Lung (tissue), 12 donors: ENCODE measurements around the gene TRPC4AP. TPM values are rescaled to one million over a fixed set of nuclear protein-coding genes. Genes with fewer than 3 reads are reported as not detected.

ENCODE experiments used
- ATAC-seq: fragments of 200-7000 bp; cut with Tn5 transposase; one replicate; pipeline ENCODE4 v1.9.1; 2020; ENCODE audit warnings: moderate number of reproducible peaks; ENCODE audit not compliant: insufficient read depth, low FRiP score
- DNase-seq, 3 donors: peaks; one replicate each; pipeline ENCODE4 v3.0.0-alpha.2; 2013 to 2017
- H3K27ac ChIP-seq, 2 donors: one replicate each; pipeline ENCODE4 v1.5.1; 2013; ENCODE audit warnings: mild to moderate bottlenecking in 2 of 2, moderate library complexity in 2 of 2, control low read depth in 1 of 2, inconsistent platforms in 1 of 2, low read depth in 1 of 2, low read length in 1 of 2
- H3K27me3 ChIP-seq, 3 donors: one replicate each; pipeline ENCODE4 v1.5.1; 2013; ENCODE audit warnings: low read length in 2 of 3; ENCODE audit not compliant: control insufficient read depth in 3 of 3, insufficient read depth in 3 of 3
- H3K36me3 ChIP-seq, 4 donors: one replicate each; pipeline ENCODE4 v1.5.1; 2013; ENCODE audit warnings: low read length in 4 of 4, mild to moderate bottlenecking in 1 of 4, moderate library complexity in 1 of 4; ENCODE audit not compliant: control insufficient read depth in 4 of 4, insufficient read depth in 4 of 4
- H3K4me1 ChIP-seq, 5 donors: one replicate each; pipeline ENCODE4 v1.5.1; 2013; ENCODE audit warnings: low read length in 5 of 5, mild to moderate bottlenecking in 2 of 5, moderate library complexity in 1 of 5; ENCODE audit not compliant: control insufficient read depth in 5 of 5, insufficient read depth in 5 of 5
- H3K4me3 ChIP-seq: one replicate; pipeline ENCODE4 v1.5.1; 2013; ENCODE audit warnings: mild to moderate bottlenecking, control low read depth, moderate library complexity
- H3K9ac ChIP-seq, 2 donors: one replicate each; pipeline ENCODE4 v1.5.1; 2013; ENCODE audit warnings: low read length in 2 of 2, control low read depth in 1 of 2; ENCODE audit not compliant: insufficient read depth in 1 of 2
- H3K9me3 ChIP-seq, 4 donors: one replicate each; pipeline ENCODE4 v1.5.1; 2013; ENCODE audit warnings: low read length in 3 of 4, mild to moderate bottlenecking in 1 of 4, moderate library complexity in 1 of 4; ENCODE audit not compliant: control insufficient read depth in 4 of 4, insufficient read depth in 3 of 4
- CTCF ChIP-seq: IDR thresholded peaks from 2 replicates; pipeline ENCODE4 v1.5.1; 2012; ENCODE audit warnings: mild to moderate bottlenecking; ENCODE audit errors: control extremely low read depth, extremely low read depth
- WGBS, 2 donors: extraction: QIAGEN DNeasy Blood & Tissue Kit; methylation state at CpG; one replicate each; pipeline ENCODE4 v1.1.7; 2013; 5-methylcytosine and 5-hydroxymethylcytosine counted together
- polyA plus RNA-seq, 2 donors: library from polyadenylated mRNA; stranded (reverse); fragments of 200-250 nt; gene quantifications; one replicate each; pipeline ENCODE4 v1.2.1, GENCODE V29; 2013
- total RNA-seq, 2 donors: library from RNA; depleted of rRNA in 1 of 2; stranded (reverse); fragments of >200 nt in 1 of 2; gene quantifications; one replicate each; pipeline ENCODE4 v1.2.1, GENCODE V29; 2014 to 2021
- donor health status: control.
- donor health status: control.
- donor health status: Bipolar disorder and iron deficiency.
- donor health status: healthy.
- donor health status: DM: yes; HTN: yes; CAD: no.

TRPC4AP gene
- total and polyA plus RNA-seq, 4 donors: 37.6 to 62.5 (median 50.2) TPM

- no peak for ATAC-seq
- no peaks in the 10 kb centered on the region for H3K27me3 ChIP-seq
- H3K4me3 ChIP-seq: no peak overlapping the region
- H3K4me1 ChIP-seq: peaks cover 0 to 24% (median 0%) of the 10 kb centered on the region in 5 donors
- H3K9me3 ChIP-seq: no peaks in the 10 kb centered on the region
- no peak overlapping the region for H3K9ac ChIP-seq
- TF ChIP-seq CTCF: no peak
- WGBS, 2 donors: 93 to 96% methylated on average over 5 of the region's 5 CpGs
- H3K36me3 ChIP-seq: no peaks in the 10 kb centered on the region
- H3K27ac ChIP-seq: no peak overlapping the region
- DNase-seq: no peak
These were observed 125.2 kb downstream of the TRPC4AP start for GRCh38 chr20:34967421-34967820.

- DNase-seq: no peak
- no peaks in the 10 kb centered on the region for H3K36me3 ChIP-seq
- no peak overlapping the region for H3K9ac ChIP-seq
- WGBS, 2 donors: 98 to 99% methylated on average over 5 of the region's 5 CpGs
- TF ChIP-seq CTCF: no peak
- no peaks in the 10 kb centered on the region for H3K9me3 ChIP-seq
- H3K4me3 ChIP-seq: no peak overlapping the region
- no peaks in the 10 kb centered on the region for H3K27me3 ChIP-seq
- ATAC-seq: no peak
- H3K27ac ChIP-seq: no peak overlapping the region
- peaks cover 0 to 9% (median 0%) of the 10 kb centered on the region in 5 donors for H3K4me1 ChIP-seq
These were observed 127.6 kb downstream of the TRPC4AP start for GRCh38 chr20:34965051-34965450.

- H3K9ac ChIP-seq: no peak overlapping the region
- TF ChIP-seq CTCF: no peak
- H3K4me3 ChIP-seq: no peak overlapping the region
- peaks cover 0 to 9% (median 0%) of the 10 kb centered on the region in 5 donors for H3K4me1 ChIP-seq
- no peak for ATAC-seq
- no peaks in the 10 kb centered on the region for H3K27me3 ChIP-seq
- no peaks in the 10 kb centered on the region for H3K36me3 ChIP-seq
- DNase-seq: no peak
- 92 to 97% methylated on average over 5 of the region's 5 CpGs for WGBS, 2 donors
- H3K27ac ChIP-seq: no peak overlapping the region
- no peaks in the 10 kb centered on the region for H3K9me3 ChIP-seq
These were observed 128.1 kb downstream of the TRPC4AP start for GRCh38 chr20:34964486-34964885.

- WGBS, 2 donors: 88 to 94% methylated on average over 21 of the region's 21 CpGs
- no peak overlapping the region for H3K27ac ChIP-seq
- H3K9ac ChIP-seq: no peak overlapping the region
These were observed 135.7 kb downstream of the TRPC4AP start for GRCh38 chr20:34956751-34957472.

More at GRCh38 chr20:34956751-34957472, 135.7 kb downstream of the TRPC4AP start:
- no peaks in the 10 kb centered on the region for H3K9me3 ChIP-seq
- ATAC-seq (no peak), DNase-seq (no peak)
- no peak for TF ChIP-seq CTCF
- H3K36me3 ChIP-seq: no peaks in the 10 kb centered on the region
- H3K4me1 ChIP-seq: peaks cover 0 to 10% (median 2%) of the 10 kb centered on the region in 5 donors
- H3K27me3 ChIP-seq: no peaks in the 10 kb centered on the region
- H3K4me3 ChIP-seq: no peak overlapping the region
